GM19328 (cell line): ENCODE measurements around the gene SEMA4B.

Source experiments
- ATAC-seq: cut with Tn5 transposase; IDR thresholded peaks from one replicate; pipeline ENCODE4 v1.9.1; 2021; ENCODE audit warnings: mild to moderate bottlenecking, moderate library complexity; ENCODE audit not compliant: unreplicated experiment

The SEMA4B gene

GRCh38 chr15:90203922-90204321 lies 2.8 kb downstream of the SEMA4B start:
- ATAC-seq: no peak

GRCh38 chr15:90205050-90205848 lies 4.1 kb downstream of the SEMA4B start:
- no peak for ATAC-seq

- ATAC-seq: no peak
Observed at GRCh38 chr15:90205886-90206285, 4.8 kb downstream of the SEMA4B start.

- no peak for ATAC-seq
Observed at GRCh38 chr15:90207252-90207651, 6.1 kb downstream of the SEMA4B start.

GRCh38 chr15:90208356-90208755 lies 7.2 kb downstream of the SEMA4B start:
- no peak for ATAC-seq

- ATAC-seq: no peak
Observed at GRCh38 chr15:90209591-90209990, 8.5 kb downstream of the SEMA4B start.

- ATAC-seq: no peak
Observed at GRCh38 chr15:90210593-90210992, 9.5 kb downstream of the SEMA4B start.

- no peak for ATAC-seq
Observed at GRCh38 chr15:90211009-90211408, 9.9 kb downstream of the SEMA4B start.

GRCh38 chr15:90211440-90212143 lies 10.5 kb downstream of the SEMA4B start:
- no peak for ATAC-seq

GRCh38 chr15:90212221-90213098 lies 11.3 kb downstream of the SEMA4B start:
- no peak for ATAC-seq

GRCh38 chr15:90213122-90213817 lies 12.1 kb downstream of the SEMA4B start:
- ATAC-seq: no peak

- ATAC-seq: no peak
Observed at GRCh38 chr15:90213818-90214204, 12.7 kb downstream of the SEMA4B start.

GRCh38 chr15:90214553-90215196 lies 13.5 kb downstream of the SEMA4B start:
- ATAC-seq: no peak

GRCh38 chr15:90217671-90218394 lies 16.7 kb downstream of the SEMA4B start:
- no peak for ATAC-seq

- no peak for ATAC-seq
Observed at GRCh38 chr15:90219421-90220141, 18.5 kb downstream of the SEMA4B start.

GRCh38 chr15:90221246-90221900 lies 20.2 kb downstream of the SEMA4B start:
- no peak for ATAC-seq

GRCh38 chr15:90222547-90222946 lies 21.4 kb downstream of the SEMA4B start:
- no peak for ATAC-seq

- ATAC-seq: no peak
Observed at GRCh38 chr15:90223441-90224165, 22.5 kb downstream of the SEMA4B start.
